Stimulated activated CD4-positive, alpha-beta T cell treated with anti-CD3 and anti-CD28 coated beads, Interleukin-15, amount 100 ng/mL, for 24 hours (primary cell): ENCODE results near the gene CCDC33.
A peak's percentile ranks its signal among the peaks of the same experiment; 100 is the strongest.

Source experiments
- DNase-seq: peaks from one replicate; pipeline ENCODE4 v3.0.0-alpha.2; 2020

CCDC33 gene

GRCh38 chr15:74235962-74236361 is at the start of gene CCDC33:
Gene CCDC33, plus strand, starts transcription at chr15:74236326. Its CDS starts 394 bp downstream, at chr15:74236720.
- no peak for DNase-seq

GRCh38 chr15:74188216-74188615 is 47.9 kb upstream of the CCDC33 start:
- no peak for DNase-seq

- DNase-seq, result no peak
Observed at GRCh38 chr15:74191798-74192197, 44.3 kb upstream of the CCDC33 start.

GRCh38 chr15:74192751-74193150 is 43.4 kb upstream of the CCDC33 start:
- no peak for DNase-seq

GRCh38 chr15:74193299-74193718 is 42.8 kb upstream of the CCDC33 start:
- DNase-seq, result no peak

- DNase-seq, result no peak
Observed at GRCh38 chr15:74193905-74194304, 42.2 kb upstream of the CCDC33 start.

- no peak for DNase-seq
Observed at GRCh38 chr15:74194572-74195559, 41.3 kb upstream of the CCDC33 start.

GRCh38 chr15:74196175-74196574 is 40.0 kb upstream of the CCDC33 start:
- no peak for DNase-seq

GRCh38 chr15:74197176-74197965 is 38.8 kb upstream of the CCDC33 start:
- DNase-seq, result no peak

GRCh38 chr15:74199297-74199652 is 36.9 kb upstream of the CCDC33 start:
- DNase-seq, result no peak

- DNase-seq, result no peak
Observed at GRCh38 chr15:74200412-74200815, 35.7 kb upstream of the CCDC33 start.

- no peak for DNase-seq
Observed at GRCh38 chr15:74200871-74201419, 35.2 kb upstream of the CCDC33 start.

- no peak for DNase-seq
Observed at GRCh38 chr15:74201710-74202420, 34.3 kb upstream of the CCDC33 start.

- peak; percentile 14 for DNase-seq
Observed at GRCh38 chr15:74202452-74203401, 33.4 kb upstream of the CCDC33 start, which contains the start of gene STRA6. Gene STRA6, minus strand, starts transcription at chr15:74202787. Its CDS starts 520 bp downstream, at chr15:74202267.

- no peak for DNase-seq
Observed at GRCh38 chr15:74203914-74204431, 32.2 kb upstream of the CCDC33 start.

GRCh38 chr15:74205582-74205947 is 30.6 kb upstream of the CCDC33 start:
- no peak for DNase-seq

- no peak for DNase-seq
Observed at GRCh38 chr15:74206801-74207281, 29.3 kb upstream of the CCDC33 start.

GRCh38 chr15:74207652-74208440 is 28.3 kb upstream of the CCDC33 start:
- no peak for DNase-seq

GRCh38 chr15:74208496-74208895 is 27.6 kb upstream of the CCDC33 start:
- no peak for DNase-seq

- no peak for DNase-seq
Observed at GRCh38 chr15:74208901-74209559, 27.1 kb upstream of the CCDC33 start.
